HCT116 (cell line): ENCODE results near the gene FERMT3. TPM values are rescaled to one million over a fixed set of nuclear protein-coding genes. Genes with fewer than 3 reads are reported as not detected.

ENCODE experiments used
- ATAC-seq: fragments of 200-7000 bp; cut with Tn5 transposase; 2 replicates; pipeline ENCODE4 v1.9.1; 2020; ENCODE audit warnings: mild to moderate bottlenecking, moderate library complexity
- BruUV-seq: library from RNA; stranded (reverse); fragments of 400-500 nt; replicated peaks from 2 replicates; lab custom pipeline; 2021; lab: Mats Ljungman, UMichigan
- CTCF ChIA-PET: fragments of 300-600 bp; sonication (Branson Sonifier 250); formaldehyde crosslinking; loops from one replicate; lab custom pipeline; 2021; ENCODE audit warnings: antibody characterized with exemption; lab: Charles Lee
- POLR2A ChIA-PET: fragments of 300-600, 350-600 bp; sonication (Branson Sonifier 250); formaldehyde crosslinking; loops from one replicate; lab custom pipeline; 2021; ENCODE audit warnings: antibody characterized with exemption; lab: Charles Lee
- RAD21 ChIA-PET, 2 experiments: fragments of 300-600 bp; sonication (Branson Sonifier 250); formaldehyde crosslinking; loops; one replicate each; lab custom pipeline; 2023; ENCODE audit warnings: low total read pairs in 2 of 2; ENCODE audit not compliant: uncharacterized antibody in 2 of 2, unreplicated experiment in 2 of 2, low non-redundant PET in 1 of 2; lab: Charles Lee
- DNase-seq: peaks from one replicate; pipeline ENCODE4 v3.0.0-alpha.2; 2010; ENCODE audit warnings: low read depth, low spot score
- H2AFZ ChIP-seq: fragments of 200-600 bp; shearing (Covaris generic), sonication (generic); 2 replicates; pipeline ENCODE4 v1.6.1; 2017; ENCODE audit warnings: low read depth, mixed run types, mixed read lengths, antibody characterized with exemption, low read length; ENCODE audit not compliant: poor library complexity, severe bottlenecking
- H3K27ac ChIP-seq: 2 replicates; pipeline ENCODE4 v1.5.1; 2012; ENCODE audit warnings: low read depth, low read length
- H3K27me3 ChIP-seq: fragments of 200-600 bp; sonication (generic); 2 replicates; pipeline ENCODE4 v1.6.1; 2016; ENCODE audit warnings: mixed run types, low read length, mixed read lengths; ENCODE audit not compliant: insufficient read depth
- H3K36me3 ChIP-seq, 2 experiments: fragments of 200-500 bp in 1 of 2; fragments of 200-600 bp in 1 of 2; sonication (Bioruptor generic) in 1 of 2; sonication (generic) in 1 of 2; 2 replicates each; pipeline versions ENCODE4 v1.5.1 to v1.6.1; 2014 to 2016; ENCODE audit warnings: low read length in 2 of 2, inconsistent platforms in 1 of 2, mixed read lengths in 1 of 2, mixed run types in 1 of 2; ENCODE audit not compliant: insufficient read depth in 2 of 2, control insufficient read depth in 1 of 2
- H3K4me1 ChIP-seq, 2 experiments: fragments of 200-600 bp in 1 of 2; sonication (generic) in 1 of 2; 2 replicates each; pipeline versions ENCODE4 v1.5.1 to v1.6.1; 2012 to 2017; ENCODE audit warnings: low read length in 2 of 2, inconsistent platforms in 1 of 2, mild to moderate bottlenecking in 1 of 2, mixed read lengths in 1 of 2, mixed run types in 1 of 2, moderate library complexity in 1 of 2; ENCODE audit not compliant: insufficient read depth in 2 of 2, control insufficient read depth in 1 of 2
- H3K4me2 ChIP-seq: fragments of 200-600 bp; sonication (generic); 2 replicates; pipeline ENCODE4 v1.6.1; 2017; ENCODE audit warnings: mixed run types, low read length, mixed read lengths
- H3K4me3 ChIP-seq, 2 experiments: fragments of 200-600 bp in 1 of 2; sonication (generic) in 1 of 2; replicated peaks in 1 of 2; 2 replicates each; pipeline ENCODE4 v1.5.1; 2011 to 2016; ENCODE audit warnings: low read length in 2 of 2, control low read depth in 1 of 2, low read depth in 1 of 2, mild to moderate bottlenecking in 1 of 2, mixed read lengths in 1 of 2, mixed run types in 1 of 2
- H3K79me2 ChIP-seq: fragments of 200-600 bp; sonication (generic); 2 replicates; pipeline ENCODE4 v1.6.1; 2017; ENCODE audit warnings: mild to moderate bottlenecking, mixed run types, low read length, moderate library complexity, mixed read lengths; ENCODE audit not compliant: insufficient read depth
- H3K9ac ChIP-seq: fragments of 200-600 bp; sonication (generic); 2 replicates; pipeline ENCODE4 v1.6.1; 2016; ENCODE audit warnings: low read length, mixed read lengths
- H3K9me2 ChIP-seq: fragments of 200-600 bp; sonication (generic), shearing (Covaris generic); 2 replicates; pipeline ENCODE4 v1.6.1; 2017; ENCODE audit warnings: mixed run types, mild to moderate bottlenecking, moderate library complexity; ENCODE audit not compliant: insufficient read depth
- H3K9me3 ChIP-seq, 2 experiments: fragments of 200-500 bp in 1 of 2; fragments of 200-600 bp in 1 of 2; sonication (Bioruptor generic) in 1 of 2; sonication (generic) in 1 of 2; 2 replicates each; pipeline ENCODE4 v1.6.1; 2014 to 2017; ENCODE audit warnings: low read length in 2 of 2, mixed read lengths in 2 of 2, inconsistent platforms in 1 of 2, low read depth in 1 of 2, mild to moderate bottlenecking in 1 of 2, mixed run types in 1 of 2, moderate library complexity in 1 of 2; ENCODE audit not compliant: control insufficient read depth in 1 of 2, insufficient read depth in 1 of 2
- H4K20me1 ChIP-seq: fragments of 200-600 bp; sonication (generic), shearing (Covaris generic); 2 replicates; pipeline ENCODE4 v1.6.1; 2017; ENCODE audit warnings: mixed run types, mild to moderate bottlenecking, moderate library complexity; ENCODE audit not compliant: insufficient read depth
- EZH2phosphoT487 ChIP-seq: fragments of 200-600 bp; IDR thresholded peaks from 2 replicates; pipeline ENCODE4 v1.6.1; 2018; ENCODE audit warnings: antibody characterized with exemption, borderline replicate concordance
- POLR2A ChIP-seq: IDR thresholded peaks from 2 replicates; pipeline ENCODE4 v1.7.0; 2011; ENCODE audit warnings: borderline replicate concordance; ENCODE audit not compliant: insufficient read depth, insufficient read length; ENCODE audit errors: extremely low read depth
- POLR2AphosphoS5 ChIP-seq: IDR thresholded peaks from 2 replicates; pipeline ENCODE4 v1.6.1; 2011; ENCODE audit warnings: mild to moderate bottlenecking, low read depth, low read length, moderate library complexity
- YY1 ChIP-seq: IDR thresholded peaks from 2 replicates; pipeline ENCODE4 v1.6.1; 2011; ENCODE audit warnings: low read length, low read depth, moderate library complexity, mild to moderate bottlenecking; ENCODE audit not compliant: insufficient replicate concordance; ENCODE audit errors: extremely low read depth
- ZFX ChIP-seq: fragments of 450-650 bp; IDR thresholded peaks from 2 replicates; pipeline ENCODE4 v1.6.1; 2017
- intact Hi-C: fragments of 100-400 bp; cut with micrococcal nuclease; formaldehyde crosslinking; loops from 2 replicates; pipeline ENCODE4 v1.10.0; 2022
- total RNA-seq: library from RNA; stranded (reverse); gene quantifications from one replicate; pipeline ENCODE4 v1.2.1, GENCODE V29; 2021; ENCODE audit not compliant: unreplicated experiment
- TF ChIP-seq, protein P1 (sequence below), 3 experiments: fragments of 200-600 bp in 1 of 3; sonication (generic) in 1 of 3; IDR thresholded peaks in 2 of 3; conservative IDR thresholded peaks in 1 of 3; 2 replicates each; pipeline ENCODE4 v1.5.1; 2012 to 2017; ENCODE audit warnings: low read depth in 2 of 3, low read length in 2 of 3, antibody characterized with exemption in 1 of 3, borderline replicate concordance in 1 of 3, control low read depth in 1 of 3, mild to moderate bottlenecking in 1 of 3, mixed read lengths in 1 of 3, mixed run types in 1 of 3, moderate library complexity in 1 of 3; ENCODE audit not compliant: insufficient read depth in 1 of 3
- TF ChIP-seq, protein P2 (sequence below): IDR thresholded peaks from 2 replicates; pipeline ENCODE4 v1.6.1; 2012

FERMT3 gene
- total RNA-seq, 1 experiment from 2014 or later, result 4.3 TPM

DNA sequence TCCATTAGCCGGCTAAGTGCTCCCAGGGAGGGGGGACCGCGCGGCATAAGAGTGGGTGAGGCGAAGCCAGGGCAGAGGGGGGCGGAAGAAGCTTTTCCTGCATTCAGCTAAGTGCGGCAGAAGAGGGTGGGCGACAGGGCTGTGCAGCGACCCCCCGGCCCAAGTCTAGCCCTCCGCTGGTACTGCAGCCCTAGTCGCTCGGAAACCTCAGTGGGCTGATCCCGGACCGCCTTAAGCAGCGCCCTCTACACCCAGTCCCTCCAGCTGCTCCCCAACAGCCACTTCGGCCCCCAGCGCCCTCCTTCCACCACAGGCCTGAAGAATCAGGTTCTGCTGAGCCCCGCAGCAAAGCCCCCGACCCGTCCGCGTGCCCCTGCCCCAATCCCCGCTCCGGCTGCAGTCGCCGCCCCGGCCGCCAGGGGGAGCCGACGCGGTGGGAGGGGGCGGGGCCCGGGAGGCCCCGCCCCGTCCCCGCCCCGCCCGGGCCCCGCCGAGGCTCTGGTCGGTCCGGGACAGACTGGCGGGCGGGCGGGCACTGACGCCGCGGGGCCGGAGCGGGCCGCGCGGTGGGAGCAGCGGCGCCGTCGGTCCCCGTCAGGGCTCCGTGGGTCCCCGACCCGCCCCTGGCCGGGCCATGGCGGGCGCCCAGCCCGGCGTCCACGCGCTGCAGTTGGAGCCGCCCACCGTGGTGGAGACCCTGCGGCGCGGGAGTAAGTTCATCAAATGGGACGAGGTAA lies 44.7 kb downstream of the FERMT3 start, which contains the start of gene PLCB3:
Gene PLCB3, plus strand, starts transcription at position 515 of the 737 bp plus-strand sequence. Its CDS starts 120 bp downstream, at position 635.
- Histone ChIP-seq H3K9ac (peak within 1 kb of the TSS; percentile 97), H2AFZ (no peak within 1 kb of the TSS), H3K36me3 (peaks cover 6 to 20% of the 10 kb centered on the region in 2 experiments; a peak in 3 of 4 replicates), H3K9me3 (no peaks in the 10 kb centered on the region), H4K20me1 (no peaks in the 10 kb centered on the region), H3K4me2 (peak within 1 kb of the TSS; percentile 95), H3K4me1 (peaks cover 24 to 61% of the 10 kb centered on the region in 2 experiments), H3K4me3 (peak within 1 kb of the TSS; percentile 96 to 98), H3K9me2 (no peaks in the 10 kb centered on the region), H3K27me3 (no peaks in the 10 kb centered on the region), H3K79me2 (peaks cover 37% of the 10 kb centered on the region), H3K27ac (peak within 1 kb of the TSS; percentile 89)
- DNase-seq (no peak), ATAC-seq (peak; percentile 59)
- intact Hi-C loops, result loop anchor here (2.0 kb wide), 1 partner anchor 54 kb away; the partner anchor contains the start of gene ESRRA
- BruUV-seq, result no TSS peak
- ChIA-PET POLR2A (interaction anchor here (0.9 to 1.9 kb wide), 3 partner anchors 16 to 66 kb away, joined by 3 to 10 read pairs (median 7); partner anchors contain the start of genes PRDX5 and TRMT112), RAD21 (interaction anchor here in 1 of 2 experiments (1.3 kb wide), 1 partner anchor 47 kb away, joined by 4 read pairs; no protein-coding TSS in a partner anchor), CTCF (interaction anchor here (1.1 to 1.8 kb wide), 7 partner anchors 10 to 105 kb away, joined by 3 to 11 read pairs (median 4); partner anchors contain the start of genes FKBP2, NUDT22 and TRPT1)
- TF ChIP-seq, protein P1, sequence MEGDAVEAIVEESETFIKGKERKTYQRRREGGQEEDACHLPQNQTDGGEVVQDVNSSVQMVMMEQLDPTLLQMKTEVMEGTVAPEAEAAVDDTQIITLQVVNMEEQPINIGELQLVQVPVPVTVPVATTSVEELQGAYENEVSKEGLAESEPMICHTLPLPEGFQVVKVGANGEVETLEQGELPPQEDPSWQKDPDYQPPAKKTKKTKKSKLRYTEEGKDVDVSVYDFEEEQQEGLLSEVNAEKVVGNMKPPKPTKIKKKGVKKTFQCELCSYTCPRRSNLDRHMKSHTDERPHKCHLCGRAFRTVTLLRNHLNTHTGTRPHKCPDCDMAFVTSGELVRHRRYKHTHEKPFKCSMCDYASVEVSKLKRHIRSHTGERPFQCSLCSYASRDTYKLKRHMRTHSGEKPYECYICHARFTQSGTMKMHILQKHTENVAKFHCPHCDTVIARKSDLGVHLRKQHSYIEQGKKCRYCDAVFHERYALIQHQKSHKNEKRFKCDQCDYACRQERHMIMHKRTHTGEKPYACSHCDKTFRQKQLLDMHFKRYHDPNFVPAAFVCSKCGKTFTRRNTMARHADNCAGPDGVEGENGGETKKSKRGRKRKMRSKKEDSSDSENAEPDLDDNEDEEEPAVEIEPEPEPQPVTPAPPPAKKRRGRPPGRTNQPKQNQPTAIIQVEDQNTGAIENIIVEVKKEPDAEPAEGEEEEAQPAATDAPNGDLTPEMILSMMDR (IDR thresholded peaks at IDR 0.05 in 2 of 3, conservative IDR thresholded peaks at IDR 0.05 in 1 of 3; ENCODE audit: borderline replicate concordance in 1 of 3, insufficient read depth in 1 of 3, low read depth in 2 of 3, low read length in 2 of 3), result peak in 2 of 3 experiments; percentile 52 to 66; a peak in 4 of 6 replicates
- TF ChIP-seq YY1 (no peak), ZFX (peak; percentile 20; the same call in 1 of the 2 replicates), POLR2A (peak; percentile 66), EZH2phosphoT487 (no peak), POLR2AphosphoS5 (peak; percentile 87)
- TF ChIP-seq, protein P2, sequence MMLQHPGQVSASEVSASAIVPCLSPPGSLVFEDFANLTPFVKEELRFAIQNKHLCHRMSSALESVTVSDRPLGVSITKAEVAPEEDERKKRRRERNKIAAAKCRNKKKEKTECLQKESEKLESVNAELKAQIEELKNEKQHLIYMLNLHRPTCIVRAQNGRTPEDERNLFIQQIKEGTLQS, result no peak
